ENCODE data around the gene ATP2B2. TPM values are rescaled to one million over a fixed set of nuclear protein-coding genes. Genes with fewer than 3 reads are reported as not detected.

The ATP2B2 gene
- total RNA-seq, 1 donor from 2014 or later = not detected

DNA sequence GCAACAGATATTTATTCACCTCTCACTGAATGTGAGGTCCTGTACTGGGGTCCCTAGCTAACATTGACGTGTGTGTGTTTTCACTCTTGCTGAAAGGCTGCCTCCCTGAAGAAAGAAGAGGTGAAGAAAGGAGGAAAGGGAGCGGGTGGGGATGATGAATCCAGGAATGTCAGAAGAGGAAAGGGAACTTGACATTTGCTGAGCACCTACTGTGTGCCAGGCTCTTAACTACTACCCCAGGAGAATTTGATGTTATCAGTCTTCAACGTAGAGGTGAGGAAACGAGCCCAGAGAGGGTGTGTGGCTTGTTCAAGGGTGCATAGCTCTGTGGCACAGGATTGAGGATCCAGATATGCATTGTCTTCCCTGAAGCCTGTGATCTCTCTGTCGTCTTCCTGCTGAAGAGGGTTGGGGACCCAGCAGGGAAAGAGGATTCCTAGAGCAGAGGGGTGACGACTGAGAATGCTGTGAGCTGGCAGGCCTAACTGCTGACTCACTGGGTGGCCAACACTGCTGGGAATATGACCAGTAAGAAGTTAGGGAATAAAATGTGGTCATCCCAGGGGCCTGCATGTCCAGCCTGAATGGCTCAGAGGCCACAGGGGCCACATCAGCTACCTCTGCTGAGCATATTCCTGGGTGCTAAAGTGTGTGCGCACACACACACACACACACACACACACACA lies 6.6 kb upstream of the ATP2B2 start:
- intact Hi-C loops (cut with micrococcal nuclease) = no loop called here

DNA sequence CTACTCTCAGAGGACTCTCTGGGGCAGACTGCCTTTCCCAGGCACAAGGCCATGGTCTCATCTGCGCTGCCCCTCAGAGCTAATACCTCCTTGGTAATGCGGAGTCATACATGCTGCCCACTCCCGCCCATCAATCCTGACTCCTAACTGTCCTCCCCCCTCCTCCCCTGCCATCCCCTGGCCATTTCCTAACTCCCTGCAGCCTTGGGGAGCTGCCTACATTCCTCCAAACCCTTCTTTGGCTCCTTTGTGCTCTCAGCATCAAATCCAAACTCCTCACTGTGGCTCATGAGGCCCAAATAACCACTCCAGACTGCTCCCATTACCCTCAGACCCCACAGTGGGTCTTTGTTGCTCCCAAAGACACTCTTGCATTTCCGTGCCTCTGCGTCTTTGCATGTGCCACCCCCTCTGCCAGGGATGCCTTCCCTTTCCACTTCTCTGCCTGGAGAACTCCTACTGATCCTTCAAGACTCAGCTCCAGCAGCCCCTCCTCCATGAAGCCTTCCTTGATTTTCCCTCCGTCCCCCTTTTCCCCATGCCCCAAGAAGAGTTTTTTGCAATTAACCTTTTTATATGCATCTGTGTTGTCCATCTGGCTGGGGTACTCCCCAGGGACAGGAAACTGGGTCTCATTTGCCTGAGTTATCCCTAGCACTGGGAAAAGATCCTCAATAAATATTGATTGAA lies 5.5 kb upstream of the ATP2B2 start:
- intact Hi-C loops (cut with micrococcal nuclease) = no loop called here

DNA sequence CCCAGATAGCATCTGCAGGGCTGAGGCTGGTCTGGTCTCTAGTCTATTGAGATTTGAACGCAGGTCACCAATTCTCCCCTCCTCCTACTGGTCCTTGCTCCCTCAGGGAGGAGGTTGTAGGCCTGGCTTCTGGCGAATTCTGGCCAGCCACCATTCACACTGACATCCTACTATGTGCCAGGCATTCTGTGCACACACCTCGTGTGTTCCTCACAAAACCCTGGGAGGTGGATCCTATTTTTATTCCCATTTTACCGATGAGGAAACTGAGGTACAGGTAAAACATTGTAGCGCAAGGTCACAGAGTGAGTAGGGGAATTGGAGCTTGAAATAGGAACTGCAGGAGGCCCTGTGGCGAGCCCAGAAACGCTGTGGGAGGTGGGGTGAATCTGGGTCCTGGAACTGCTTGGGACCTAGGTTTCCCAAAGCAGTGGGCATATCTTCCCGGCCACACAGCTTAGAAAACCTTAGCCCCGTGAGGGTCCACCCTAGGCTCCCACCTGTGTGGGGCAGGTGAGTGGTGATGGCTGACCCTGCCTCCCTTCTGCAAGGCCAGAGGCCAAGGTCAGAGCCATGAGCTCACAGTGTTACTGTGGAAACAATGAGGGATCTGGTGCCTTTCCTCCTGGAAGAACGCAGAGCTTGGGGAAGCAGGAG lies 4.8 kb upstream of the ATP2B2 start:
- intact Hi-C loops (cut with micrococcal nuclease) = no loop called here

DNA sequence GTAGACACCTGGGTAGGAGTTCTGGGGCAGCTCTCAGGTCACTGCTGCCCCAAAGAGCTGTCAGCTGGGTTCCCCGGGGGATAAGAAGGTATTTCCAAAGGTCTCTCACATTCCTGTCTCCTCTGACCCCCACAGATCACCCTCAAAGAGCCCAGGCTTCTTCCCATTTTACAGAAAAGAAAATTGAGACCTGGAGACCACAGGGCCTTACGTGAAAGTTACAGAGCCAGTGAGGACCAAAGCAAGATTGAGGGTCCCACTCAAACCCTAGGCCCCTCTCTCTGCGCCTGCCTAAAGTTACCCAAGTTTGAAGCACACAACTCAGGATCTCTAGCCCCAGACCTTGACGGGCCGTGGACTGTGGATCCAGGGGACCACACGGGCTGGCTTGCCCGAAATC lies 3.9 kb upstream of the ATP2B2 start:
- intact Hi-C loops (cut with micrococcal nuclease) = no loop called here

DNA sequence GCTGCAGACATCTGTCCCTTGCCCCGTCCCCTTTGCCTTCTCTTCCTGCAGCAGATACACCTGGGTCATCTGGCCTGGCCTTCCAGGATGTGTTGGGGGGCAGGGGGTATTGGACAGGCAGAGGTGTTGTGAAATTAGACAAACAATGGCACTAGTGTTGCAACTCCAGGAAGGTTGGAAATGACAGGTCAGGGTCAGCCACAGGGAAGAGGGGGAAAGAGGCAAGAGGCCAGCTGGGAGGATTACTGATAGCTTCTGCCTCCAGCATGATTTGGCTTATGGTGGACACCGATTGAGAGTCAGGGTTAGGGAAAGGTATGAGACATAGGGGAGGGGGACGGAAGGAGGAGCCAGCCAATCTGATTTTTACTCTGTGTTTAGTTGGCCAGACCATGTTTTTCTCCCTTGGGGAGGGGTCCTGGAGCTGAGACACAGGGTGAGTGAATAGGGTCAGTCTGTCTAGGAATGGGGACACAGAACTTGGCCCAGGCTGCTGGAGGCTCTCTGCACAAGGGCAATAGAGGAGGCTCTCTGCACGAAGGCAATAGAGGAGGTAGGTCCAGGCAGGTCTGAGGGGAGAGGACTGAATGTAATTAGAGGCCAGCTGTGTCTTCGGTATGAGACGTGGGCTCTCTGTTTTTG lies 3.4 kb upstream of the ATP2B2 start:
- intact Hi-C loops (cut with micrococcal nuclease) = no loop called here

DNA sequence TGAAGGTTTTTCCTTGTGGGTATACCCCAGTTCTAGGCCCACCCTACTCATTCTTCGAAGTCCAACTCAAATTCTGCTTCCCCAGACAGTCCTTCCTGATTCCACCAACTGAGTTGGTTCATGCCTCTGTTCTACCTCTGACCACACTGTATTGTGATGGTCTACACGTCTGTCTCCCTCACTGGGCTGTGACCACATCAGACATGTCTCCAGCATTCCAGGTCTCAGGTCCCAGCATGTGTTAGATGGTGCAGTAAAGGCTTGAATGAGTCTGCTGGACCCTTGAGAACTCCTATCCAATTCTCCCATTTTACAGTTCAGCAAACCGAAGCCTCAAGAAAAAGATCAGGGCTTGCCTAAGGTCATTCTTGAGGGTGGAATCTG lies 2.8 kb upstream of the ATP2B2 start:
- intact Hi-C loops (cut with micrococcal nuclease) = no loop called here

DNA sequence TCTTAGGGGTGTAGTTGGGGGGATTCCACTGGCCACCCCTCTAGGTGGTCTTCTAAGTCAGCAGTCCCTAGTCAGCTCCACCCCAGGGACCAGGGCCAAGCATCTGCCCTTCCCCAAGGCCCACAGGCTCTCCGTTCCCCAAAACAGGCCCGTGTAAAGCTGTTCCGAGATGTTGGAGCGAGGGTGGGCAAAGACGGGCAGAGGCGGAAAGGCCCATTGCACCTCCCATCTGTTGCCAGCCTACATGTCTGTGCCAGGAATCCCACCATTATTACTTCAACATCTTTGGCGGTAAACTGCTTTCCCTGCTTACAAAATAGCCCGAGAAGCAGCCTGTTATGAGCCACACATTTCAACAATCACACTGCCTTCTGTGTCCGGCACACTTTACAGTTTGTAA lies 1.9 kb upstream of the ATP2B2 start:
- intact Hi-C loops (cut with micrococcal nuclease) = no loop called here

DNA sequence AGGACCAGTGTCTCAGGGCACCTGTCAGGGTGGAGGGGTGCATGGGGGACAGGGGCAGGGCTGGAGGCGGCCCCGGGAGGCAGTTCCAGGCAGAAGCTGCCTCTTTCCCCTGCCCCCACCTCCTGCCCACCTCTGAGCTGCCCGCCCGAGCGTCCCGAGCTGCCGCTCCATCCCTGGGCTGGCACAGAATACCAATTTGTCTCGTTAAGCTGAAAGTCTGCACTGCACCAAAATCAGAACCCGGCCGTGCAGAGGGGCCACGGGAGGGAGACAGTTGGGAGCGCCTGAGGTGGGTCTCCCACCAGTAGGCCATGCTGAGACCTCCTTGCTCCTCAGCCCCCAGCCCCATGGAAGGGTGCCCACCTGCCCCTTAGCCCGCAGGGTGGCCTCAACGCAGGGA lies 1.3 kb upstream of the ATP2B2 start:
- intact Hi-C loops (cut with micrococcal nuclease) = no loop called here

DNA sequence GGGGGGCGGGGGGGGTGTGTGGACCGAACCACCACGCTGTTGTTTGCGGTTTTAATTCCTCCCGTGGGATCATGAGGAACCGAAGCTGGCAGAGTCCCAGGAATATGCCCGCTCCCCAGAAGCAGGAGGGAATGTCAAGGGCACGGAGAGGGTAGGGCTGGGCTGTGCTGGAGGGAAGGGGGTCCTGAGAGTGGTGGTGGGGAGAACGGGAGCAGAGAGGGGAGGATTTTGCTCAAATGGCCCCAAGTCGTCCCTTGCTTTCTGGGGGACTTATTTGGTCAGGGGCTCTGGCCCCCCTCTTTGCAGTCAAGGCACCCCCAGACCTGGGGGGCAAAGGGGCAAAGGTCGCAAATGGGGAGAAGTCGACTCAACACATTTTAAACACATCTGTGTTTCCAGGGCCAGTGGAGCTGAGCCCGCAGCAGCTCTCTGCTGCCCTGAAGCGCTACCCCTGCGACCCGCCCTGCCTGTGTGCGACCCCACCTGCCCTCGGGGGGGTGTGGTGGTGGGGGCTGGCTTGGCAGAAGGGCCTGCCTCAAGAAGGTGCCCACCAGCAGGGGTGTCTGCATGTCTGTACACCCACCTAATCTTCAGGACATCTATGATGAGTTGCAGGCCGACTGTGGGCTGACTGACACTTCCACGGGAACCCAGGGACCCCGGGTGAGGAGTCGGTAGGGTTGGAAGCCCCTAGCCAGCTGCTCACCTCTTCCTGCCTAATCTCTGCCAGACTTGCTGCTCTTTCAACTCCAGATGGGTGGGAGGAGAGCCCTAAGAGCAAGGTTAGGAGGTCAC lies 602 bp upstream of the ATP2B2 start:
- intact Hi-C loops (cut with micrococcal nuclease) = no loop called here

DNA sequence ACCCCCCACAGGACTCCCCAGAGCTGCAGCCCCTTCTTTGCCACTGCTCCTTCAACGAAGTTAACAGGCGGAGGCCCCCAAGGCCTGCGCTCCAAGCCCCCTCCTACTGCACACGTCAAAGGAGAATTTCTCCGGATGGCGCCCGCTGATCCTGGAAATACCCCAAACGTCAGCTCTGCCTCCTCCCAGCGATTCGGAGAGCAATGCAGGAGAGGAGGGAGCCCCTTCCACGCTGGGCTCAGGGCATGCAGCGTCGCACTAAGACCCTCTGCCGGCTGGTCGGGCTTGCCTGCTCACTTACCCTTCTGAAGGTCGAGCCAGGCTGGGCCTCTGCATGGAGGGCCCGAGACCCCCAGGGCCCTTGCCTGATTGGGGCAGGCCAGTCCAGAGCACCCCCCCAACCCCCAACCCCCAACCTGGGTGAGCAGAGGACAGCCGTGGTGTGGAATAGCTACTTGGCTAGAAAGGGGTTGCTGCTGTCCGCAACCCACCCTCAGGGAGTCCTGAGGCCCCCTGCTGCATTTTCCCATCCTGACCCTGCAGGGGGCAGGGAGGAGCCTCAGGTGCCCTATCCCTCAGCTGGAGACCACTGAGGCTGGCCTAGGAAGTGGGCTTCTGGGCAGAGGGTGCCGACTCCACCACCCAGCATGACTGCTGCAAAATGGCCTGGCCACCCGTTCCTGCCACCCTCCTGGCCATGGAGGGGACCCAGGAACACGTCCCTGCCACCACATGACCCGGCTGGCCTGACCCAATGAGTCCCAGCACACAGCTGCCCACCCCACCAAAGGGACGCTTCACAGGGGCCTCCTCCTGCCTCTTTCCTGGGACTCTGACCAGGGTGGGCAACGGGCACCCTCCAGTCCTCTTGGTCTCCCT lies 976 bp downstream of the ATP2B2 start:
- intact Hi-C loops (cut with micrococcal nuclease) = no loop called here

DNA sequence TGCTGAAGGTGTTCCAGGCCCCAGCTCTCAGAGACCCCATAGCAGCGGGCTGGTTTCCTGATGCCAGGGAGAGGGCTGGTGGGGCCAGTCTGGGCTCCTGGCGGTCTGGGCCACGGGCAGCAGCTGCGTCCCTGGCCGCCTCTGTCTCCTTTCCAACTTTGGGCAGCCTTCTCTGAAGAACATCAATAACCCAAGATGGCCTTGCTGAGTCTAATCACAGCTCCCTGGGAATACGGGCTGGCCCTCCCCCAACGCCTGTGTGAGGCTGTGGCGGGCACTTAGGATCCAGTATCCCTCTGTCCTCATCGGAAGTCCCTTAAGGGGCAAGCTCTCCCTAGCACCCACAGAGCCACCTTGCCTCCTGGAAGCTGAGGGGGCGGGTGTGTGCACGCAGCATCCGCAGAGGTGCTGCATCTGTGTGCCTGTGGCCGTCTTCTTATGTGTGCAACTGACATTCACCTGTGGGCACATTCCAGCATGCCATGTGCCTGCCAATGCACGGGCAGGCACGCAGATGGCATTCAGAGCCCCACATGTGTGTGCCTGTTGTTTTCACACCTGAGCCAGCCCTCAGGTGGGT lies 2.1 kb downstream of the ATP2B2 start:
- intact Hi-C loops (cut with micrococcal nuclease) = no loop called here

DNA sequence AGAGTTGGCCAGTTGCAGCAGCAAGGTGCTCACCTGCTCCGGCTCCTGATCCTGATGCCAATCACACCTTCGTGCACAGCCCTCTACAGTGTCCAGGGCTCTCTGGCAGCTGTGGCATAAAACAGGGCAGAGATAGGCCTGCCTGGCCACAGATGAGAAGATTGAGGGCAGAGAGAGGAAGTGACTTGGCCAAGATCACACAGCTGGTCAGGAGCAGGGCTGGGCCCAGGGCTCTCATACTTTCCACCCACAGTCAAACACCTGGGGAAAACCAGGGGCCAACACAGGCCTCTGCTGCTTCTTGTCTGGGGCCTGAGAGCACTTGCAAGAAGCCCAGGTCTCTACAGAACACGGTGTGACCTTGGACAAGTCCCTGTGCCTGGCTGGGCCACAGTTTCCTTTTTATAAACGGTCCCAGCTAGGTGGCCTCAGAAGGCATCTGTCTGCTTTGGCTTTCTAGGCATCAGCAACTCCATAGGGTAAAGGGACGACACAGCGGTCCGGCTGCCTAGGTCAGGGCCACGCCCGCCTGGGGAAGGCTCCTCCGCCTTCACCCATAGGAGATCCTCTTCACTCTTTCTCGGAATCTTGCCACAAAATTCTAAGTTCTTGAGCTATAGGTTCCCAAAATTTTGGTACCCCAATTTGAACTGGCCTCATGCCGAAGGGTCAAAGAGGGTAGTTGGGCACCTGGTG lies 3.1 kb downstream of the ATP2B2 start:
- intact Hi-C loops (cut with micrococcal nuclease) = no loop called here

DNA sequence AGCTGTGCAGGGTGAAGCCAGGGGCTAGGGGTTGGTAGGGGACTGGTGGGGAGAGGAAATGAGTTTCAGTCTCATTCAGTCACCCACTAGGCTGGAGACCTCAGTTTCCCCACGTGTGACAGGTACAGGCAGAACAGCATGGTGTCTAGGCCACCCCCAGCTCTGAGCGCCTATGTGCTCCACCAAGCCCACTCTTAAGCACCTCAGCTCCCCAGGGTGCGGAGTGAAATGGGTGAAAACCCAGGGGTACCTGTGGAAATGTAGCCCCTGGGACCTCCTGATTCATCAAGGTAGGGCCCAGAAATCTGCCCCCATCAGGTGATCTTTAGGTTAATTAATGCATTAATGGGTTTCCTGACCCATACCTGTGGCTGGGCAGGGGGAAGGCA lies 3.7 kb downstream of the ATP2B2 start:
- intact Hi-C loops (cut with micrococcal nuclease) = no loop called here

DNA sequence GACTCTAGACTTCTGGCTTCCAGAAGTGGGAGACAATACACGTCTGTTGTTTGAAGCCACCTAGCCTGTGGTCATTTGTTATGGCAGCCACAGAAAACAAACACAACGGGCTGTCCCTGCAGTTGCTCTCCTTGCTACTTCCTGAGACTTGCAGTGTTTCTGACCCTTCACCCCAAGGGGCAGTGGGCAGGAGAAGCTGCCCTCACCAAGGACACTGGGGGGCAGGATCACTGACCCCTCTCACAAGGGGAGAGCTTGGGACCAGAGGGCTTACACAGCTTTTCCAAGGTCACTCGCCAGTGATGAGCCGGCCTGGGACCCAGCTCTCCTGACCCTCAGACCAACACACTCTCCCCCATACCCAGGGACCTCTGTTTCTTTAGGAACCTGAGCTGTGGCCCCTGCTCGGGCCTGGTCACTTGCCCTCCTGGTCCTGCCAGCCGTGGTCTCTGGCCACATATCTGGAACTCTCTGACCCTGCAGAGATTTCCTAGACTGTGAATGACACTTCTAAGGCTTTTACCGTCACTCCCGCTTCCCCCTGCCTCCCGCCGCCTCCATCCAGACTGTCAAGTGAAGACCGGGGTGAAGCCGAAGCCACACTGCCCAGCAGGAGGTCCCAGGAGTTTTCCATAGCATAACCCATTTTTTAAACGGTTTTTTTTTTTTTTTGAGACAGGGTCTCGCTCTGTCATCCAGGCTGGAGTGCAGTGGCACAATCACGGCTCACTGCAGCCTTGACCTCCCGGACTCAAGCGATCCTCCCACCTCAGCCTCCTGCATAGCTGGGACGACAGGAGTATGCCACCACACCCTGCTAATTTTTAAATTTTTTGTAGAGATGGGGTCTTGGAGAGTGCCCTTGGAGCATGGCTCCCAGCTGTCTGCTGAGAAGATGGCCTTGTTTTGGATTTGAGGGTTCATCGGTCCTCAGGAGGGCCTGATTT lies 4.4 kb downstream of the ATP2B2 start:
- intact Hi-C loops (cut with micrococcal nuclease) = no loop called here

DNA sequence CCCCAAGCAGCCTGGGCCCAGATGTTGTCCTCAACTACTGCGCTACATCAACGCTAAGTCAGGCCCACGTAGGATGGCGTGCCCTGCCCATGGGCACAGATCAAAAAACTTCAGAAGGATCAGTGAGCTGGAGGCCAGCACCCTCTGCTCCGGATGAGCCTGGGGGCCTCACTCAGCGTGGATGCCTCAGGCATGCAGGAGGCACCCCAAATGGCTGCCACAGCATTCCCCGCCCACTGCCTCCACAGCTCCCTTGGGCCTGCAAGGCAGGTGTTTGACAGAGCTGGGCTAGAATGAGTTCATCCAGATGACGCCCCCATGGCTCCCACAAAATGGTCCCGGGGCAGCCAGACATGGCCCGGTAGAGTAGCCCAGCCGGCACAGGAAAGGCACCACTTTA lies 7.1 kb downstream of the ATP2B2 start:
- intact Hi-C loops (cut with micrococcal nuclease) = no loop called here

DNA sequence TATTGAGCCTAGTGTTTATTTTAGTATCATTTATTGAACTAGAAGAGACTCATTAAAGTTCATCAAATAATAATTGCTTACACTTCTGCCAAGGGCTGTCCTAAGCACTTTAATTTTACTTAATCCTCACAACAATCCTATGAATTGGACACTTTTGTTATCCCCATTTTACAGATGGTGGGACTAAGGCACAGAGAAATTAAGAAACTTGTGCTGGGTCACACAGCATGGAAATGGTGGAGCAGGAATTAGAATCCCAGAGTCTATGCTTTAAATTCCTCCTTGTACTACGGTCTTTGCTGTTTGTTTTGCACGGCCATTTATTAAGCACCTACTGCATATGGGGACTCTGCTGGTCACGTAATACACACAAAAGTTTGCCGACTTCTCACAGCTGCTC lies 7.9 kb downstream of the ATP2B2 start:
- intact Hi-C loops (cut with micrococcal nuclease) = no loop called here

DNA sequence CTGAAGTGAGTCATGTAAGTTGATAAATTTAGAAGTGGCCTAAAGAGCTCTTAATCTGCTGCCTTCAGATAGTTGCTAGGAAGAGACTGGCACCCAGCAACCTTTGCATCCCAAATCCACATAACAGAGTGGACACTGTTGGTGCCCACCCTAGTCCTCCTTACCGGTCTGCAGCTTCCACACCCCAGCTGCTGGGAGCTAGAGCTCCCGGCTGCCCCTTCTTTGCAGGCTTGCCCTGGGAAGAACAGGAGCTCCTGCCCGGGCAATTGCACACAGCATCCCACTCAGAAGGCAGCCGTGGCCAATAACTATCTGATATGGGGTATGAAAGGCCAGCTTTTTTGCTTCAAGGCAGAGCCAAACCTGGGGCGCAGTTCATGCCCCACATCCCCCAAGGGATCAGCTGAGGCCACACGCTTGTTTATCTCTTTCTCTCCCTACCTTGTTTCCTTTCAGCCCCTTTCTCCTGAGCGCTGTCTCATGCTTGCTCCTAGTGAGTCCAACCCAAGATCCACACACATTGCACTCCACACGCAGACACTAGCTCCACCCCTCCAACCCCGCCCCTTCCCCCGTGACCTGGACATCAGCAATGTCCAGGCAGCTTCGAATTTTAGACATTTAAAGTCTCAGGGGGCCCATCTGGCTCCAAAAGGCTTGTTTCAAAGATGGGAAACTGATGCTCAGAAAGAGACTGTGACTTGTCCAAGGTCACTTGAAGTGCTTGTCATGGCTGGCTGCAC lies 9.1 kb downstream of the ATP2B2 start:
- intact Hi-C loops (cut with micrococcal nuclease) = no loop called here

DNA sequence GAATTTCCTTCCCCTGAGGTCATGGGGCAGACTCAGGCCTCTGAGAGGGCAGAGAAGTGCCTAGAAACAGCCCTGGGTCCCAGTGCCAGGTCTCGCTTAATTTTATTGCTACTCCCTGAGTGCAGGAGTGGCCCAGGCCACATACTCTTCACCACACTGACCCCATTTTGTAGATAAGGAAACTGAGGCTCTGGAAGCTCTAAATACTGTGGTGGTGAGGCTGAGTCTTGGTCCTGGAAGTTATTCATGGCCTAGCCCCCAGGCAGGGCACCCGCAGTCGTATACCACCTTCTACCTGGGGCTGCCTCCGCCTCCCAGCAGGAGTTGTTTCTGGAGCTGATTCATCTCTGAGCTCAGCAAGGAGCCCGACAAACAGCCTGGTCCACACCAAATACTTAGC lies 9.8 kb downstream of the ATP2B2 start:
- intact Hi-C loops (cut with micrococcal nuclease) = no loop called here

Data from T-helper 2 cell treated with Interferon-gamma antibody and Interleukin-4, amounts not matched to agents 100 ng/mL and 5 ng/mL, for 36 hours (primary cell).